HG03097 (cell line): ENCODE measurements around the gene RNASE3.
"Not testable (repeated sequence)": the region's sequence is repeated elsewhere in the genome, so short reads cannot be mapped to it uniquely, and the experiment has no call there.

Source experiments
- ATAC-seq: cut with Tn5 transposase; IDR thresholded peaks from one replicate; pipeline ENCODE4 v1.9.1; 2021; ENCODE audit not compliant: unreplicated experiment, low FRiP score

The RNASE3 gene

GRCh38 chr14:20910822-20911221 is 19.6 kb downstream of the RNASE3 start:
- not testable (repeated sequence) for ATAC-seq

DNA sequence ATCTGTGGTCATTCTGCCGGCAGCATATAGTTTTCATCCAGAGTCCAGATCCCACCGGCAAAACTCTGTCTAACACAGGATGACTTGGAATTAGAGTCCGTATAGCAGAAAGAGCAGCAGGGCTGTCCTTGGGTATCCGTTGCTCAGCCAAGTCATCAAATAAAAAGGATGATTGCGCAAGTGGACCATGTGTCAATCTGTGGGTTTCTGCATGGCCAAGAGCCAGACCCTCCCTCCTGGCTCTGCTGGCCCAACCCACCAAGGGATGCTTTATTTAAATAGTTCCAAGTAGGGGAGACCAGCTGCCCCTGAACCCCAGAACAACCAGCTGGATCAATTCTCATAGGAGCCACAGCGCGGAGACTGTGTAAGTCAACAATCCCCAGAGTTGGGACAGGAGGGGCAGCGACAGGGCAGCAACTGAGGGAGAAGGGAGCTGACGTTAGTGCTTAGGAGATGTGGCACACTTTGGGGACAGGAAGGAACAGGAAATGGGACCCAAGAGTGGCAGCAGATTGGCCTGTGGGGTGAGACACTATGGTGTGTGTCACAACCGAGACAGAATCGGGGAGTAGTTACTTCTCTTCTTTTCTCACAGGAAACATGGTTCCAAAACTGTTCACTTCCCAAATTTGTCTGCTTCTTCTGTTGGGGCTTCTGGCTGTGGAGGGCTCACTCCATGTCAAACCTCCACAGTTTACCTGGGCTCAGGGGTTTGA is 28.0 kb downstream of the RNASE3 start:
- ATAC-seq: not testable (repeated sequence)

- ATAC-seq: not testable (repeated sequence)
These were observed 32.6 kb downstream of the RNASE3 start for GRCh38 chr14:20923766-20924297.

DNA sequence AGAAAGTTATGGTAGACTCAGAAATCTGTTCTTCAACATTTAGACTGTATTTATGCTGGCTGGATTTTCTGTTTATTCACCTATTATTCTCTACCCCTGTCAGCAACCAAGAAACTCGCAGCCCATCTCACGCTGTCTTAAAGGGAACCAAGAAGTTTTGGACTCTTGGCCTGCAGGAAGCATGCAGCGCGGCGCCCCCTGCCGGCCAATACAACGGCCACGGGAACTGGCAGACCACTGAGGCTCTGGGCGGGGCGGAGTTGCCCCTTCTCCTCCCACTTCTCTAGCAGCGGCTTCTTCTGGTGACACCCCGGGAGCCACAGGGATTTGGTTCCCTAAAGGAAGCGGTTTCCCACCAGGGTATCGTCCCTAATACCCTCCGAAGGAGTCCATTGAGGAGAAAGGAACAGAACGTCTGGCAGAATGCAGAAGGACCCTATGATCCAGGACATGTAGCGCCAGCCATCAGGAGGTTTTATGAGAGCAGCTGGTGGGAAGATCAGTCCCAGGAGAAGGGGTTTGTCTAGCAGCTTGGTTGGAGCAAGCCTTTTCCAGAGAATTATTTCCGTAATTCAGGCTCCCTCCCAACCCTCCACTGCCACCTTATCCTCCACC is 43.1 kb downstream of the RNASE3 start:
- ATAC-seq: no peak

DNA sequence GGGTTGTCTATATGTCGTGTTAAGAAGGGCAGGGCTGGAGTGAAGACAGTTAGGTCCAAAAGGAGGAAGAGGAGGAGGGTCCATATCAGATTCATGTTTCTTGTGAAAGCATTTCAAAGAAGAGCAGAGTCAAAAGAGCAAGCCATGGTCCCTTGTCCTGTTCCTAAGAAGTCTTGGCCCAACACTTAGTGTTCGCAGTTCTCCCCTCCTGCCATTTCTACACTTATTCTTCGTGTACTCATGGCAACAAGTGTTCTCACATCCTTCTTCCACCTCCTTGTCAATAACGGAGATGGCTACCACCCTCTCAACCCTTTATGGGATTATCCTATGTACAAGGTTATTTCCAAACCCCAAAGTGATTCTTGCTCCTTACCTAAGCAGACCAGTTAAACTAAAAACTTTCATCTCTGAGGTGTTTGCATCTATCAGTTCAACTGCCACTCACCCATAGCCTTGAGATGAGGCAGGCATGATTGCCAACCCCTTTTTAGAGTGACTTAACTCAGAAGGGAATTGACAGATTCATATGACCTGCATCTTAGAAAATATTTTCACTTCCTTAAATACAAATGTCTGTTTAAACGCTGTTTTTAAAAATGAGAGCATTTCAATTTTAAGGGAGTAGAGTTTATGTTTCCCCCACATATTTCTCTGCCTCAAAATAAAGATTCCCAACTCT is 44.3 kb downstream of the RNASE3 start:
- ATAC-seq: no peak
